ENCODE results near the gene SLC9A8.

- TF ChIP-seq RAD21 (IDR thresholded peaks at IDR 0.05; ENCODE audit: low read depth) (no peak), YY1 (IDR thresholded peaks at IDR 0.05; ENCODE audit: low read depth) (no peak), ZBTB7A (IDR thresholded peaks at IDR 0.05; ENCODE audit: low read depth) (no peak), TAF1 (IDR thresholded peaks at IDR 0.05; ENCODE audit: low read depth) (no peak), NFIC (IDR thresholded peaks at IDR 0.05) (no peak), CREB1 (IDR thresholded peaks at IDR 0.05; ENCODE audit: low read depth) (no peak), FOXM1 (IDR thresholded peaks at IDR 0.05; ENCODE audit: borderline replicate concordance, low read depth) (no peak), EGR1 (IDR thresholded peaks at IDR 0.05) (no peak), EP300 (IDR thresholded peaks at IDR 0.05; ENCODE audit: borderline replicate concordance) (no peak), CEBPB (IDR thresholded peaks at IDR 0.05) (no peak), TCF12 (IDR thresholded peaks at IDR 0.05; ENCODE audit: low read depth) (no peak)
- TF ChIP-seq, protein P1, sequence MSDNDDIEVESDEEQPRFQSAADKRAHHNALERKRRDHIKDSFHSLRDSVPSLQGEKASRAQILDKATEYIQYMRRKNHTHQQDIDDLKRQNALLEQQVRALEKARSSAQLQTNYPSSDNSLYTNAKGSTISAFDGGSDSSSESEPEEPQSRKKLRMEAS (IDR thresholded peaks at IDR 0.05), result no peak
- TF ChIP-seq, protein P2, sequence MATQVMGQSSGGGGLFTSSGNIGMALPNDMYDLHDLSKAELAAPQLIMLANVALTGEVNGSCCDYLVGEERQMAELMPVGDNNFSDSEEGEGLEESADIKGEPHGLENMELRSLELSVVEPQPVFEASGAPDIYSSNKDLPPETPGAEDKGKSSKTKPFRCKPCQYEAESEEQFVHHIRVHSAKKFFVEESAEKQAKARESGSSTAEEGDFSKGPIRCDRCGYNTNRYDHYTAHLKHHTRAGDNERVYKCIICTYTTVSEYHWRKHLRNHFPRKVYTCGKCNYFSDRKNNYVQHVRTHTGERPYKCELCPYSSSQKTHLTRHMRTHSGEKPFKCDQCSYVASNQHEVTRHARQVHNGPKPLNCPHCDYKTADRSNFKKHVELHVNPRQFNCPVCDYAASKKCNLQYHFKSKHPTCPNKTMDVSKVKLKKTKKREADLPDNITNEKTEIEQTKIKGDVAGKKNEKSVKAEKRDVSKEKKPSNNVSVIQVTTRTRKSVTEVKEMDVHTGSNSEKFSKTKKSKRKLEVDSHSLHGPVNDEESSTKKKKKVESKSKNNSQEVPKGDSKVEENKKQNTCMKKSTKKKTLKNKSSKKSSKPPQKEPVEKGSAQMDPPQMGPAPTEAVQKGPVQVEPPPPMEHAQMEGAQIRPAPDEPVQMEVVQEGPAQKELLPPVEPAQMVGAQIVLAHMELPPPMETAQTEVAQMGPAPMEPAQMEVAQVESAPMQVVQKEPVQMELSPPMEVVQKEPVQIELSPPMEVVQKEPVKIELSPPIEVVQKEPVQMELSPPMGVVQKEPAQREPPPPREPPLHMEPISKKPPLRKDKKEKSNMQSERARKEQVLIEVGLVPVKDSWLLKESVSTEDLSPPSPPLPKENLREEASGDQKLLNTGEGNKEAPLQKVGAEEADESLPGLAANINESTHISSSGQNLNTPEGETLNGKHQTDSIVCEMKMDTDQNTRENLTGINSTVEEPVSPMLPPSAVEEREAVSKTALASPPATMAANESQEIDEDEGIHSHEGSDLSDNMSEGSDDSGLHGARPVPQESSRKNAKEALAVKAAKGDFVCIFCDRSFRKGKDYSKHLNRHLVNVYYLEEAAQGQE (IDR thresholded peaks at IDR 0.05; ENCODE audit: low read depth), result no peak
These were observed 51.0 kb downstream of the SLC9A8 start for GRCh38 chr20:49863666-49864065.

Measured in Ishikawa (cell line).